ENCODE results near the gene RMRP.

RMRP gene

DNA sequence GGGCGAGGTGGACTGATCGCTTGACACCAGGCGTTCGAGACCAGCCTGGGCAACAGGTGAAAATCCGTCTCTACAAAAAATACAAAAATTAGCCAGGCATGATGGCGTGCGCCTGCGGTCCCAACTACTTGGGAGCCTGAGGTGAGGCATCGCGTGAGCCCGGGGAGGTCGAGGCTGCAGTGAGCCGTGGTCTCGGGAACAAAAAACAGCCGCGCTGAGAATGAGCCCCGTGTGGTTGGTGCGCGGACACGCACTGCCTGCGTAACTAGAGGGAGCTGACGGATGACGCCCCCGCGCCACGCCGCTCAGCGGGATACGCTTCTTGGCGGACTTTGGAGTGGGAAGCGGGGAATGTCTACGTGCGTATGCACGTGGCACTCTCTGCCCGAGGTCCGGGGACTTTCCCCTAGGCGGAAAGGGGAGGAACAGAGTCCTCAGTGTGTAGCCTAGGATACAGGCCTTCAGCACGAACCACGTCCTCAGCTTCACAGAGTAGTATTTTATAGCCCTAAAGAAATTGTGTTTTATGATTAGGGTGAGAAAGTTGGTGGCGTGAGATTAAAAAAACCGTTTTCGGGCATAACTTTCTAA lies at the start of gene RMRP:
RMRP (minus strand) TSS at position 474 of the 591 bp plus-strand sequence.
- TF ChIP-seq, protein P1, sequence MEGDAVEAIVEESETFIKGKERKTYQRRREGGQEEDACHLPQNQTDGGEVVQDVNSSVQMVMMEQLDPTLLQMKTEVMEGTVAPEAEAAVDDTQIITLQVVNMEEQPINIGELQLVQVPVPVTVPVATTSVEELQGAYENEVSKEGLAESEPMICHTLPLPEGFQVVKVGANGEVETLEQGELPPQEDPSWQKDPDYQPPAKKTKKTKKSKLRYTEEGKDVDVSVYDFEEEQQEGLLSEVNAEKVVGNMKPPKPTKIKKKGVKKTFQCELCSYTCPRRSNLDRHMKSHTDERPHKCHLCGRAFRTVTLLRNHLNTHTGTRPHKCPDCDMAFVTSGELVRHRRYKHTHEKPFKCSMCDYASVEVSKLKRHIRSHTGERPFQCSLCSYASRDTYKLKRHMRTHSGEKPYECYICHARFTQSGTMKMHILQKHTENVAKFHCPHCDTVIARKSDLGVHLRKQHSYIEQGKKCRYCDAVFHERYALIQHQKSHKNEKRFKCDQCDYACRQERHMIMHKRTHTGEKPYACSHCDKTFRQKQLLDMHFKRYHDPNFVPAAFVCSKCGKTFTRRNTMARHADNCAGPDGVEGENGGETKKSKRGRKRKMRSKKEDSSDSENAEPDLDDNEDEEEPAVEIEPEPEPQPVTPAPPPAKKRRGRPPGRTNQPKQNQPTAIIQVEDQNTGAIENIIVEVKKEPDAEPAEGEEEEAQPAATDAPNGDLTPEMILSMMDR (IDR thresholded peaks at IDR 0.05; ENCODE audit: low read length), result peak; percentile 5; the same call in 1 of the 2 replicates
- TF ChIP-seq EZH2 (IDR thresholded peaks at IDR 0.05; ENCODE audit: borderline replicate concordance, low read length), result no peak
- Histone ChIP-seq H3K4me1 (ENCODE audit: insufficient read depth, low read length, severe bottlenecking) (peaks cover 50% of the 10 kb centered on the region), H3K9ac (ENCODE audit: low read length) (peak within 1 kb of the TSS; percentile 97), H3K9me2 (ENCODE audit: low read depth, low read length) (no peaks in the 10 kb centered on the region), H3K36me3 (ENCODE audit: insufficient read depth, low read length) (peaks cover 26% of the 10 kb centered on the region; the same call in 1 of the 2 replicates), H3K79me2 (ENCODE audit: insufficient read depth, low read length) (no peaks in the 10 kb centered on the region), H3F3A (ENCODE audit: insufficient read depth, low read length) (no peaks in the 10 kb centered on the region), H3K27me3 (ENCODE audit: insufficient read depth, low read length) (no peaks in the 10 kb centered on the region), H3K4me2 (ENCODE audit: low read length) (peak within 1 kb of the TSS; percentile 91), H3K9me3 (ENCODE audit: low read length) (no peaks in the 10 kb centered on the region), H4K20me1 (ENCODE audit: insufficient read depth, low read length) (no peaks in the 10 kb centered on the region), H2AFZ (ENCODE audit: low read length) (no peak within 1 kb of the TSS), H3K27ac (ENCODE audit: low read depth, low read length, poor library complexity, severe bottlenecking) (peak within 1 kb of the TSS; percentile 76), H3K4me3 (ENCODE audit: low read depth, low read length, poor library complexity, severe bottlenecking) (peak within 1 kb of the TSS; percentile 90)

DNA sequence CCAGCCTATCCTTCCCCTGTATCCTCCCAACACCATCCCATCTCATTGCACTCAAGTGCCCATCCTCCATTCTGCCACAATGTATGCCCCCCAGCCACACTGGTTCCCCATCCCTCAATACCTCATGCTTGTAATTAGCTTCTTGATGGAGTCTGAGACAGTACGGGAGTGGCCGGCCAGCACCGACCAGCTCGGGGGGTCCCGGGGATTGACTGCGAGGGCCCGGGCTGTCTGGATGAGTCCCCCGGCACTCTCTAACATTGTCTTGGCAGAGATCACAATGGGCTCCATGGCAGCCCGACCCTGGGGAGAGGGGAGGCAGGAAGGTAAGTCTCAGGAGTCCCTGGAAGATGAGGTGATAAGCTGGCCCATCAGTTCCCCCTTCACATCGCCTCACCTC lies 49.1 kb upstream of the RMRP start:
- Histone ChIP-seq H3K79me2 (ENCODE audit: insufficient read depth, low read length) (no peaks in the 10 kb centered on the region), H3K4me3 (ENCODE audit: low read depth, low read length, poor library complexity, severe bottlenecking) (no peak overlapping the region), H3K36me3 (ENCODE audit: insufficient read depth, low read length) (peaks cover 93% of the 10 kb centered on the region), H3F3A (ENCODE audit: insufficient read depth, low read length) (no peaks in the 10 kb centered on the region), H3K4me1 (ENCODE audit: insufficient read depth, low read length, severe bottlenecking) (no peaks in the 10 kb centered on the region), H4K20me1 (ENCODE audit: insufficient read depth, low read length) (no peaks in the 10 kb centered on the region), H3K9ac (ENCODE audit: low read length) (no peak overlapping the region), H2AFZ (ENCODE audit: low read length) (no peak overlapping the region), H3K9me2 (ENCODE audit: low read depth, low read length) (no peaks in the 10 kb centered on the region), H3K27me3 (ENCODE audit: insufficient read depth, low read length) (no peaks in the 10 kb centered on the region), H3K4me2 (ENCODE audit: low read length) (no peak overlapping the region), H3K9me3 (ENCODE audit: low read length) (no peaks in the 10 kb centered on the region), H3K27ac (ENCODE audit: low read depth, low read length, poor library complexity, severe bottlenecking) (no peak overlapping the region)
- TF ChIP-seq, protein P1 (IDR thresholded peaks at IDR 0.05; ENCODE audit: low read length), result no peak
- no peak for TF ChIP-seq EZH2 (IDR thresholded peaks at IDR 0.05; ENCODE audit: borderline replicate concordance, low read length)

DNA sequence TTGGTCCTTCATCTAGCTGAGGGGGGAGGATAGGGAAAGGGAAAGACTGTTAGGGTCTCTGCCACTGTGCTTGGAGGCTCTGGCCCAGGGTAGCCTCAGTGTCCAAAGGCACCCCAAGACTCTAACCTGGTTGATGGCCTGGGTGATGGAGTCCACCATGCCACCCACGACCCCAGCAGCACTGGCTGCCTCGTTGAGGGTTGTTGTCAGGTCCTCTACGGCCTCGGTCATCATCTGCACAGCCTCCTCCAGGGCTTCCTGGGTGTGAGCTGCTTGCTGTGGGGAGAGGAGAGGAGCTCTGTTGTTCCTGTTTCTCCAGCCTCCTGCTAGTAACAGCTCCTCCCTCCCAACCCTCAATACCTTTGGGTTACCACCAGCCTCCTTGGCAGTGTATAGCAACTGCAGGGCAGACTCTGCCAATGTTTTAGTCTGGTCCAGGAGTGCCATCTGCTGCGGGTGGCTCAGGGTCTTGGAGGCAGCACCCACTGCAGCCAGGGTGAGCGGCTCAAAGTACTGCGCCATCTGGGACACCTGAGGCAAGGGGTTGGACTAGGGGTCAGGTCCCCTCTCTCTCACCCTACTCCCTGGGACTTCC lies 48.1 kb upstream of the RMRP start:
- no peak for TF ChIP-seq EZH2 (IDR thresholded peaks at IDR 0.05; ENCODE audit: borderline replicate concordance, low read length)
- TF ChIP-seq, protein P1 (IDR thresholded peaks at IDR 0.05; ENCODE audit: low read length), result no peak

More for the DNA sequence above, 48.1 kb upstream of the RMRP start:
- Histone ChIP-seq H3K27me3 (ENCODE audit: insufficient read depth, low read length) (no peaks in the 10 kb centered on the region), H3K27ac (ENCODE audit: low read depth, low read length, poor library complexity, severe bottlenecking) (no peak overlapping the region), H3K9me2 (ENCODE audit: low read depth, low read length) (no peaks in the 10 kb centered on the region), H4K20me1 (ENCODE audit: insufficient read depth, low read length) (no peaks in the 10 kb centered on the region), H3K36me3 (ENCODE audit: insufficient read depth, low read length) (peaks cover 93% of the 10 kb centered on the region), H3K79me2 (ENCODE audit: insufficient read depth, low read length) (no peaks in the 10 kb centered on the region), H2AFZ (ENCODE audit: low read length) (no peak overlapping the region), H3K9ac (ENCODE audit: low read length) (no peak overlapping the region), H3F3A (ENCODE audit: insufficient read depth, low read length) (no peaks in the 10 kb centered on the region), H3K4me3 (ENCODE audit: low read depth, low read length, poor library complexity, severe bottlenecking) (no peak overlapping the region), H3K4me2 (ENCODE audit: low read length) (no peak overlapping the region), H3K9me3 (ENCODE audit: low read length) (no peaks in the 10 kb centered on the region), H3K4me1 (ENCODE audit: insufficient read depth, low read length, severe bottlenecking) (no peaks in the 10 kb centered on the region)

Measured in OCI-LY1 (cell line).